ENCODE data around the gene RPL37A.

- TF ChIP-seq, protein P1, sequence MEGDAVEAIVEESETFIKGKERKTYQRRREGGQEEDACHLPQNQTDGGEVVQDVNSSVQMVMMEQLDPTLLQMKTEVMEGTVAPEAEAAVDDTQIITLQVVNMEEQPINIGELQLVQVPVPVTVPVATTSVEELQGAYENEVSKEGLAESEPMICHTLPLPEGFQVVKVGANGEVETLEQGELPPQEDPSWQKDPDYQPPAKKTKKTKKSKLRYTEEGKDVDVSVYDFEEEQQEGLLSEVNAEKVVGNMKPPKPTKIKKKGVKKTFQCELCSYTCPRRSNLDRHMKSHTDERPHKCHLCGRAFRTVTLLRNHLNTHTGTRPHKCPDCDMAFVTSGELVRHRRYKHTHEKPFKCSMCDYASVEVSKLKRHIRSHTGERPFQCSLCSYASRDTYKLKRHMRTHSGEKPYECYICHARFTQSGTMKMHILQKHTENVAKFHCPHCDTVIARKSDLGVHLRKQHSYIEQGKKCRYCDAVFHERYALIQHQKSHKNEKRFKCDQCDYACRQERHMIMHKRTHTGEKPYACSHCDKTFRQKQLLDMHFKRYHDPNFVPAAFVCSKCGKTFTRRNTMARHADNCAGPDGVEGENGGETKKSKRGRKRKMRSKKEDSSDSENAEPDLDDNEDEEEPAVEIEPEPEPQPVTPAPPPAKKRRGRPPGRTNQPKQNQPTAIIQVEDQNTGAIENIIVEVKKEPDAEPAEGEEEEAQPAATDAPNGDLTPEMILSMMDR (IDR thresholded peaks at IDR 0.05; ENCODE audit: poor library complexity, severe bottlenecking) = no peak
- TF ChIP-seq EP300 (conservative IDR thresholded peaks at IDR 0.05; ENCODE audit: poor library complexity, severe bottlenecking) = no peak
These were observed 30.8 kb upstream of the RPL37A start for GRCh38 chr2:216467845-216468244.

Data from neural cell (in vitro differentiated cells).